ENCODE measurements around the gene B4GALT3.

B4GALT3 gene

DNA sequence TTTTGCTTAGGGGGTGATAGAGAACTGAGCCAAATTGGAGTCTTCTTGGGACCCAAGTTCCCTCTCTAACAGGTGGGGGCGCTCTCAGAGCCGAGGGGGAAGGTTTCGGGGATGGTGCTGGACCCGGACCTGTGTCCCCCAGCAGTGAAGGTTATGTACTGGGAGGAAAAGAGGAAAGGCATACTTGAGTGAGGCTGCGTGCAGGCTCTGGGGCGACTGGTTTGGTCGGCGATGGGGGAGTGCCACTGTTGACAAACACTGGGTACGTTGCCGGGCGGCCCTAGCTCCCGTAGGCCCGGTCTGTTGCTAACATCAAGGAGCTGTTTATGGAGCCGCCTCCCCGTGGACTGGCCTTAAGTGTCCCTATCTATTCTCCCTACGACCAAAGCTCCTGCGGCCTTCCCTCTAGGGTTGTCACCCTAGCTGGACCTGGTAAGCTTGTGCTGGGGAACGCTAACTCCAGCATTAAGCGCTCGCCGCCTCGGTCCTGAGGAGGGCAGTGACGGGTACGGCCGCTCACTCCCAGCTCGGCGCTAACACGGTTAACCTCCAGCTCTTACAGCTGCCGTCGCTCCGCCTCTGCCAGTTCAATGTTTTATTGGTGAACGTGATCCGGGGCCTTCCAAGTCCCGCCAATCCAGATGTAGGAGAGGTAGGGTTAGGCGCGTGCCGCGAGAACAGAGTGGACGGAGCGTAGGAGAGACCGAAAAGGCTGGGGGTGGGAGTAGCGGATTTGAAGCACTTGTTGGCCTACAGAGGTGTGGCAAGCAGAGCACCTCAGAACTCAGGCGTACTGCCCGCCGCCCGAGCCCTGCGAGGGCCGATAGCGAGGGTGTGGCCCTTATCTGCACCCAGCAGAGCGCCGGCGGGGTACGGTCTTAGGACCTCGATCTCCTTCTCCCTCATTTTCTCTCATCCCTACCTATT is 11.3 kb downstream of the B4GALT3 start, which contains the start of gene PPOX:
Gene PPOX, plus strand, starts transcription at position 685 of the 927 bp plus-strand sequence. CDS start 422 bp downstream, outside the sequence.
- TF ChIP-seq, protein P1, sequence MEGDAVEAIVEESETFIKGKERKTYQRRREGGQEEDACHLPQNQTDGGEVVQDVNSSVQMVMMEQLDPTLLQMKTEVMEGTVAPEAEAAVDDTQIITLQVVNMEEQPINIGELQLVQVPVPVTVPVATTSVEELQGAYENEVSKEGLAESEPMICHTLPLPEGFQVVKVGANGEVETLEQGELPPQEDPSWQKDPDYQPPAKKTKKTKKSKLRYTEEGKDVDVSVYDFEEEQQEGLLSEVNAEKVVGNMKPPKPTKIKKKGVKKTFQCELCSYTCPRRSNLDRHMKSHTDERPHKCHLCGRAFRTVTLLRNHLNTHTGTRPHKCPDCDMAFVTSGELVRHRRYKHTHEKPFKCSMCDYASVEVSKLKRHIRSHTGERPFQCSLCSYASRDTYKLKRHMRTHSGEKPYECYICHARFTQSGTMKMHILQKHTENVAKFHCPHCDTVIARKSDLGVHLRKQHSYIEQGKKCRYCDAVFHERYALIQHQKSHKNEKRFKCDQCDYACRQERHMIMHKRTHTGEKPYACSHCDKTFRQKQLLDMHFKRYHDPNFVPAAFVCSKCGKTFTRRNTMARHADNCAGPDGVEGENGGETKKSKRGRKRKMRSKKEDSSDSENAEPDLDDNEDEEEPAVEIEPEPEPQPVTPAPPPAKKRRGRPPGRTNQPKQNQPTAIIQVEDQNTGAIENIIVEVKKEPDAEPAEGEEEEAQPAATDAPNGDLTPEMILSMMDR (IDR thresholded peaks at IDR 0.05; ENCODE audit: control extremely low read depth, extremely low read depth, low read depth, missing control alignments) = peak; percentile 58
- DNase-seq (ENCODE audit: extremely low spot score) = peak; percentile 92
- ChIA-PET POLR2A (interaction anchor here (0.5 to 1.7 kb wide), 14 partner anchors 8 to 184 kb away, joined by 3 to 11 read pairs (median 4); partner anchors contain the start of genes ARHGAP30, DEDD, F11R and NDUFS2), CTCF (interaction anchor here (0.7 to 4.5 kb wide), 25 partner anchors 9 to 217 kb away, joined by 3 to 32 read pairs (median 5); partner anchors contain the start of genes B4GALT3, CFAP126, NDUFS2 and NIT1)

DNA sequence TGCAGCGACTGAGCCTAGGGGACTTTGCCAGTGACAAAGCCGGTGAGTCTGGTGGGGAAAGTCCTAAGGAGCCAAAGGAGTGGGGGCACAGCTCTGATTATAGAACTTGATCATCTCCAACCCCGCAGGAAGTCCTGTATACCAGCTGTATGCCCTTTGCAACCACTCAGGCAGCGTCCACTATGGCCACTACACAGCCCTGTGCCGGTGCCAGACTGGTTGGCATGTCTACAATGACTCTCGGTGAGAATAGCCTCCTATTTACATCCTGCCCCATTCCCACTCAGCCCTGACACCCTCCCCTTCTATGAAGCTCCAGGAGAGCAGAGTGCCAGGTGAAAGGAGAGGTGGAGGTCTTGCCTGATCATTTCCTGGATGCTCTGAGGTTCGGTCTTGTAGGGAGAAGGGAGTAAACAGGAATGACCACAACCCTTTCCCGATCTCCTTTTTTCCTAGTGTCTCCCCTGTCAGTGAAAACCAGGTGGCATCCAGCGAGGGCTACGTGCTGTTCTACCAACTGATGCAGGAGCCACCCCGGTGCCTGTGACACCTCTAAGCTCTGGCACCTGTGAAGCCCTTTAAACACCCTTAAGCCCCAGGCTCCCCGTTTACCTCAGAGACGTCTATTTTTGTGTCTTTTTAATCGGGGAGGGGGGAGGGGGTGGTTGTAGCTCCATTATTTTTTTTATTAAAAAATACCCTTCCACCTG is 12.3 kb downstream of the B4GALT3 start:
- no peak for DNase-seq (ENCODE audit: extremely low spot score)
- TF ChIP-seq, protein P1 (IDR thresholded peaks at IDR 0.05; ENCODE audit: control extremely low read depth, extremely low read depth, low read depth, missing control alignments) = no peak
- POLR2A ChIA-PET = interaction anchor here (0.7 to 1.7 kb wide), 8 partner anchors 7 to 61 kb away, joined by 3 to 11 read pairs (median 4); partner anchors contain the start of genes DEDD, NDUFS2, TOMM40L and UFC1
- CTCF ChIA-PET = interaction anchor here (1.0 to 4.5 kb wide), 20 partner anchors 8 to 218 kb away, joined by 3 to 32 read pairs (median 6); partner anchors contain the start of genes B4GALT3, NDUFS2, SDHC and UFC1

DNA sequence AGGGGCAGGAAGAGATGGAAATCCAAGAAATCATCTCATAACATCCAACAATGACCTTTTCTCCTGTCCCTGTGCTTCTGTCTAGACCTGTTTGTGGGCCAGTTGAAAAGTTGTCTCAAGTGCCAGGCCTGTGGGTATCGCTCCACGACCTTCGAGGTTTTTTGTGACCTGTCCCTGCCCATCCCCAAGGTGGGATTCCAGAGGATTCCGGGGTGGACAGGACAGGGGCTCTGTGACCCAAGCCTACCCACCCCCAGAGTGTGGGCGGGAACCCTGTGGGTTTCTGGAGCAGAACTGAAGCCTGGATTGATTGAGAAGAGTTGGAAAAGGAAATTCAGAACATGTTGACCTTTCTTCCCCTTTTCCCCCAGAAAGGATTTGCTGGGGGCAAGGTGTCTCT is 13.5 kb downstream of the B4GALT3 start:
- POLR2A ChIA-PET = no interaction called here
- TF ChIP-seq, protein P1 (IDR thresholded peaks at IDR 0.05; ENCODE audit: control extremely low read depth, extremely low read depth, low read depth, missing control alignments) = no peak
- CTCF ChIA-PET = interaction anchor here (1.6 to 3.1 kb wide), 3 partner anchors 9 to 219 kb away, joined by 4 to 20 read pairs (median 18); partner anchors contain the start of gene UFC1

DNA sequence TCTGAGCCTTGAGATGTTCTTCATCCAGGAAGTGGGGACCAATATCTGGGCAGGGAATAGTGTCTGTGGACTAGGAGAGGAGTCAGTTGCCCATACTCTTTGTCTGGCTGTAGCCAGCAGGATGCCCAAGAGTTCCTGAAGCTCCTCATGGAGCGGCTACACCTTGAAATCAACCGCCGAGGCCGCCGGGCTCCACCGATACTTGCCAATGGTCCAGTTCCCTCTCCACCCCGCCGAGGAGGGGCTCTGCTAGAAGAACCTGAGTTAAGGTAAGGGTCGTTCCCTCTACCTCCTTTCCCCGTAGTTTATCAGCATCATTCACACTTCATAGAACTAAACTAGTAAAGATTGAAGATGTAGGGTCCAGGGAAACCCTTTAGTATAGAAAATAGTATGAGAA is 14.5 kb downstream of the B4GALT3 start:
- ChIA-PET CTCF (interaction anchor here (1.3 to 1.8 kb wide), 2 partner anchors 29 to 45 kb away, joined by 3 to 5 read pairs; no protein-coding TSS in a partner anchor), POLR2A (no interaction called here)
- DNase-seq (ENCODE audit: extremely low spot score) = no peak
- TF ChIP-seq, protein P1 (IDR thresholded peaks at IDR 0.05; ENCODE audit: control extremely low read depth, extremely low read depth, low read depth, missing control alignments) = no peak

More for the DNA sequence above, 13.5 kb downstream of the B4GALT3 start:
- DNase-seq (ENCODE audit: extremely low spot score) = no peak

DNA sequence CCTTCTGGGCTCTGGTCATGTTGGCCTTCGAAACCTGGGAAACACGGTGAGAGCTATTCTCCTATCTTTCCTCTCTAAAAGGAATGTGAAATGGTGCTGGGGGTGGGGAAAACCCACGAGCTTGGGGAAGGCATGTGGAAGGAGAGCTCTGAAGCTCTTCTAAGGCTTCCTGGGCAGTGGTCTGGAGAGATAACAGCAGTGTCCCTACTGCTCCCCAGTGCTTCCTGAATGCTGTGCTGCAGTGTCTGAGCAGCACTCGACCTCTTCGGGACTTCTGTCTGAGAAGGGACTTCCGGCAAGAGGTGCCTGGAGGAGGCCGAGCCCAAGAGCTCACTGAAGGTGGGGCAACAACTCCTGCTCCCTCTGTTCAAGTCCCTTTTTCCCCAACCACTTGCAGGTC is 15.3 kb downstream of the B4GALT3 start:
- TF ChIP-seq, protein P1 (IDR thresholded peaks at IDR 0.05; ENCODE audit: control extremely low read depth, extremely low read depth, low read depth, missing control alignments) = no peak
- ChIA-PET POLR2A (no interaction called here), CTCF (interaction anchor here (1.3 to 1.8 kb wide), 2 partner anchors 30 to 46 kb away, joined by 3 to 5 read pairs; no protein-coding TSS in a partner anchor)
- DNase-seq (ENCODE audit: extremely low spot score) = no peak

Measured in GM10248 (cell line).